HG03457 (cell line): Measurements from ENCODE around the gene CIRBP.
"Not testable (repeated sequence)": the region's sequence is repeated elsewhere in the genome, so short reads cannot be mapped to it uniquely, and the experiment has no call there.

Source experiments
- ATAC-seq: cut with Tn5 transposase; IDR thresholded peaks from one replicate; pipeline ENCODE4 v1.9.1; 2021; ENCODE audit warnings: moderate number of reproducible peaks; ENCODE audit not compliant: unreplicated experiment

CIRBP gene

GRCh38 chr19:1308718-1309117 is 39.6 kb downstream of the CIRBP start:
- ATAC-seq, result no peak

DNA sequence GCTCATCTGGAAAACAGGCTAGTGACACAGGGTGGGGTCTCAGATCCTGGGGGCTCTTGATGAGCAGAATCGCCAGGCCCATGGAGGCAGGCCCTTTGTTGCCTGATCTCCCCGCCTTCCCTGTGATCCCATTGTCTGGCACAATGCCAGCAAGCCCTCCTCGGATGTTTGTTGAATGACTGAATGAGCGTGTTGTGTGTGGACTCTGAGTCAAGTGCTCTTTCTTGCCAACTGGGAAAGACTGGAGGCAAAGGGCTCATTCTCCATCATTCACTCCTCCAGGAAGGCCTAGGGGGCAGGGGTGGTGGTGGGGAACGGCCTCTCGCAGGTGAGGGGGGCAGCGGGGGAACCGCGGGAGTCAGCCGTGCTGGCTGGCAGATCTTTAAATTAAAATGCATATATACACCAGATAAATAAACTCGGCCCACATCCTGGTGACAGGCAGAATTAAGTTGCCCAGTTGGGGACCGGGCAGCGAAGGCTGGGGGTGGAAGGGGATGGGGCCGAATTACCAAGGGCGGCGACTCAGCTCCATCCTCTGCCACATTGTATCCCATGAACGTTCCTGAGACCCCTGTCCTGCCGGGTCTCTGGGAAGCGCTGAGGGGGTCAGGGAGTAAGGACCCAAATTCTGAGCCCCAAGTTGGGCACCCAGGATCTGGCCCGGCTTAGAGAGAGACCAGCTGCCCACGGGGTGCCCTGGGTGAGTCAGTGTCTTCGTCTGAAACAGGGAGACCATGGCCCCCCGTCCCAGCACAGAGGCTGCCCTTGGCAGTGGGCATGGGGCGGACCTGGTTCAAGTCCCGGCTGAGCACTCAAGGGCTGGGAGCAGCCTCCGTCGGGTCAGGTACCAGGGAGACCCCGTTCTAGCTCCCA is 41.1 kb downstream of the CIRBP start:
- ATAC-seq, result no peak

DNA sequence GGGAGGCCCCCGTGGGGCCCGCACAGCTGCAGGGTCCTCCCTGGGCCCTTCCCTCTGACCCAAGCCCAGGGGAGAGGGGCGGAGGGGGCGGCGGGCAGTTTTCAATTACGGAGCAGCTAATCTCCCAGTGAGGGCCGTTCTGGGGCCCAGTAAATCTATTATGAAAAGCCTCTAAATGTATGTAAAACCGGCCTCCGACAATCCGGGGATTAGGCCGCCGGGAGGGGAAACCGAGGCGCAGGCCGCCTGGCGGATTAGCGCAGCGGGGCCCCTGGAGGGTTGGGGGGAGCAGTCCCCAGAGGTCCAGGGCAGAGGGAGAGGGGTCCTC is 41.7 kb downstream of the CIRBP start:
- ATAC-seq, result no peak

GRCh38 chr19:1311543-1312091 is 42.5 kb downstream of the CIRBP start:
- no peak for ATAC-seq

DNA sequence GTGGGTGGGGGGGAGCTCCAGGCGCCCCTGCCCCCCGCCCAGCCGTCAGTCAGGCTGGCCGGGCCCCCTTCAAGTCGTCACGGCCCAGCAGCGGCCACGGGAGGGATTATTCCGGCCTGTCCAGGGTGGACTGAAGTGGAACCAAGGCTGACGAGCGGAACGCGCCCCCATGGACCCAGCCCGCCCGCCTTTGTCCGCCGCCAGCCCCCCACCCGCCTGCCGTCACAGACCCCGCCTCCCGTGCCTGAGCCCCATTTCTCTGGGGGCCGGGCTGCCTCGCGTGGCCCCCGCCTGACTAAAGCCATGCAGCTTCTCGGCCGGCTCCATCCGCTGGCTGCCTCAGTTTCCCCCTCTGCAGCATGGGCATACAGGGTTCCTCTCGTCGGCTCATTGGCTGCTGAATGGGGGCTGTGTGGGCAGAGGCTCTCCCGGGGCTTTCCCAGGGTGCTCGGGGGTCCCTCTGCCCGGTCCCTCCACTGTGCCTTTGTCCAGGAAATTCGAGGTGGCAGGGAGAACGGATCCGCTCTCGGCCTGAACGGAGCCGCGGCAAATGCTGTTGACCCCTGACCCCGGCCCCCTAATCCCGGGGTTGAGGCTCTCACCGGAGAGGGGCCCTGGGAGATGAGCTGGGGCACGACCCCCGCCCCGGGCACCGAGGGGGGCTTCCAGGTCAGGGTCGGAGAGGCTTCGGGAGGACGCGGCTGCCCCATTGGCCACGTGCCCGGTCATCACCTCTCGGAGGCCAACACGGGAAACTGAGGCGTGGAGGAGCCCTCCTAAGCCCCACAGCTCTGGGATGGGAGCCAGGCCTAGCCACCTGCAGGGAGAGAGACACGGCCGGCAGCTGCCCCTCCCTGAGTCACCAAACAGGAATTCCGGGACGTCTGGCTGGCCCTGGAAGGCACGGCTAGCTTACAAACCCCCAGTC is 43.9 kb downstream of the CIRBP start:
- ATAC-seq, result no peak

- no peak for ATAC-seq
Observed at GRCh38 chr19:1313695-1314613, 44.8 kb downstream of the CIRBP start.

DNA sequence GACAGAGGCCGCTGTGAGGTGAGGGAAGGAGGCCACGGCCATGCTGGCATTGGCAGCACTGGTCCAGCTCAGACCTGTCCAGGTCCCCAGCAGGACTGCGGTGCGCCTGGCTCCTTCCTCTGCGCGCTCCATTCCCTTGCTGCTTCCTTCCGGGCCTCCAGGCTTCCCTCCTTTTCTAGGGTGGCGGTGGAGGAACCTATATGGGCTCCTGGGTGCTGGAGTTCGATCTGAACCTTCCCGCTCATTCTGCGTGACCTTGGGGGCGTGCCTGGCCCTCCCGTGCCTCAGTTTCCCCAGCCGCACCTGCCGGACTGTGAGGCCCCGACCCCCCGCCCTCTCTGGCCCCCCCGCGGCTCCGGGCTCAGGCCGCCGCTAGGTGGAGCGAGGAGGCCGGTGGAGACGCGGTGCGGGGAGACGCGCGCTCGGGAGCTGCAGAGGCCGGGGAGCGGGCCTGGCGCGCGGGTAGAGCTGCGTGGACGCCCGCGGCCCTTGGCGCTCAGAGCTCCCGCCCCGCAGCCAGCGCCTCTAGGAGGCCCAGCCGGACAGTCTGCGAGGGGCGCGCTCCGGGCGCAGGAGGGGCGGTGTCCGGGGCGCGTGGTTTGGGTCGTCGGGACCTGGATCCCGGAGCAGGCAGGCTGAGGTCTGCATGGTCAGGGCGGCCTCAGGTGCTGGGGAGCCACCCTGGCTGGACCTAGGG is 46.5 kb downstream of the CIRBP start:
- ATAC-seq, result no peak

GRCh38 chr19:1316466-1316865 is 47.3 kb downstream of the CIRBP start:
- ATAC-seq, result no peak

- no peak for ATAC-seq
Observed at GRCh38 chr19:1317274-1318003, 48.3 kb downstream of the CIRBP start.

GRCh38 chr19:1318678-1319471 is 49.7 kb downstream of the CIRBP start:
- ATAC-seq, result no peak

GRCh38 chr19:1320282-1320650 is 51.1 kb downstream of the CIRBP start:
- ATAC-seq, result not testable (repeated sequence)

- ATAC-seq, result no peak
Observed at GRCh38 chr19:1321539-1321938, 52.4 kb downstream of the CIRBP start.

- ATAC-seq, result no peak
Observed at GRCh38 chr19:1322198-1322981, 53.3 kb downstream of the CIRBP start.

DNA sequence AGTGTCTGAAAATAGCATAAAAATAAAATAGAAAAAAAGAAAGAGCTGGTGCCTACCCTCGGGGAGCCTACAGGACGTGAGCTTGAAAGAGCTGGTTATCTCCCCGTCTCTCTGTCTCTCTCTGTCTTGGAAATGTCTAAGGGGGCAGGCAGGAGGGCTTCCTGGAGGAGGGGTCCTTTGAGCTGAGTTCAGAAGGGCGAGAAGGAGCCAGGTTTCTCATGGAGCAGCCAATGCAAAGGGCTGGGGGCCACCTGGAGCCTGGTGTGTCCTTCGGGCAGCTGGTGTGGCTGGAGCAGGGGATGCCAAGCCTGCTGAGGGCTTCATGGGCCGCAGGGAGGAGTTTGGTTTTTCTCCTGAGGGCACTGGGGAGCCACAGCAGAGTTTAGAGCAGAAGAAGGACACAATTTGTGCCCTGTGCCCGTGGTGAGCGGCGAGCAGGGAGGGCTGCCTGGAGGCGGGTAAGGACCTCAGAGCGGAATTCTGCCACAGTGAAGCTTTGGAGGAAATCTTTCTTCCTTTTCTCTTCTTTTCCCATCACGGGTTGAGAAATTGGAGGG is 55.2 kb downstream of the CIRBP start:
- ATAC-seq, result no peak
